ENCODE results near the gene PLPP3.

- TF ChIP-seq POLR2A (IDR thresholded peaks at IDR 0.05): no peak
- no peak for TF ChIP-seq CTCF (IDR thresholded peaks at IDR 0.05)
Measured at GRCh38 chr1:56452027-56453011, 127.0 kb downstream of the PLPP3 start.

Measured in adrenal gland (tissue), 5 donors.